Peyer's patch (tissue), 4 donors: ENCODE measurements around the gene DNAJB13. TPM values are rescaled to one million over a fixed set of nuclear protein-coding genes. Genes with fewer than 3 reads are reported as not detected.

Source experiments
- DNase-seq, 3 donors: peaks; one replicate each; pipeline ENCODE4 v3.0.0-alpha.2; 2017 to 2019
- H3K27ac ChIP-seq, 4 donors: fragments of 200-600 bp; sonication (generic); one replicate each; pipeline ENCODE4 v1.5.1; 2016 to 2019
- H3K27me3 ChIP-seq, 2 donors: fragments of 200-600 bp; sonication (generic); one replicate each; pipeline ENCODE4 v1.5.1; 2019
- H3K36me3 ChIP-seq, 3 donors: fragments of 200-600 bp; sonication (generic); one replicate each; pipeline ENCODE4 v1.5.1; 2016 to 2019
- H3K4me1 ChIP-seq, 4 donors: fragments of 200-600 bp; sonication (generic); one replicate each; pipeline ENCODE4 v1.5.1; 2016 to 2019
- H3K4me3 ChIP-seq, 4 donors: fragments of 200-600 bp; sonication (generic); 1 replicate in 3 of 4; 2 replicates in 1 of 4; pipeline ENCODE4 v1.5.1; 2016 to 2019; ENCODE audit warnings: mild to moderate bottlenecking in 1 of 4
- H3K9me3 ChIP-seq, 4 donors: fragments of 200-600 bp; sonication (generic); one replicate each; pipeline ENCODE4 v1.5.1; 2016 to 2019; ENCODE audit warnings: mild to moderate bottlenecking in 1 of 4
- CTCF ChIP-seq, 6 experiments: fragments of 450-650 bp in 4 of 6; fragments of 200-600 bp in 2 of 6; sonication (generic) in 1 of 6; IDR thresholded peaks; one replicate each; pipeline ENCODE4 v1.5.1; 2017 to 2019; ENCODE audit warnings: antibody characterized with exemption in 6 of 6, mild to moderate bottlenecking in 3 of 6, moderate library complexity in 1 of 6
- POLR2A ChIP-seq, 2 donors: fragments of 450-650 bp; IDR thresholded peaks; one replicate each; pipeline ENCODE4 v1.5.1; 2017; ENCODE audit warnings: antibody characterized with exemption in 2 of 2, mild to moderate bottlenecking in 2 of 2, moderate library complexity in 2 of 2
- total RNA-seq, 4 donors: library from RNA; depleted of rRNA; stranded (reverse); fragments of >200 nt; gene quantifications; one replicate each; pipeline ENCODE4 v1.1.0, GENCODE V29; 2016

Gene DNAJB13
- total RNA-seq, 4 donors from 2014 or later: 0.54 to 4.4 TPM; not detected in 2

GRCh38 chr11:74004759-74005615, 54.2 kb downstream of the DNAJB13 start:
- Histone ChIP-seq H3K4me3 (no peak overlapping the region), H3K4me1 (peaks cover 0 to 3% (median 0%) of the 10 kb centered on the region in 4 donors), H3K9me3 (no peaks in the 10 kb centered on the region), H3K27me3 (no peaks in the 10 kb centered on the region), H3K27ac (peak overlapping the region in 1 of 4 donors; percentile 27), H3K36me3 (peaks cover 0 to 7% (median 0%) of the 10 kb centered on the region in 3 donors)
- peak in 2 of 3 donors; percentile 68 to 93 for DNase-seq
- TF ChIP-seq POLR2A (IDR thresholded peaks at IDR 0.05): no peak
- TF ChIP-seq CTCF (IDR thresholded peaks at IDR 0.05): no peak

GRCh38 chr11:74005721-74006517, 55.1 kb downstream of the DNAJB13 start:
- Histone ChIP-seq H3K36me3 (peaks cover 0 to 7% (median 0%) of the 10 kb centered on the region in 3 donors), H3K27me3 (no peaks in the 10 kb centered on the region), H3K27ac (peak overlapping the region in 1 of 4 donors; percentile 27), H3K4me1 (peaks cover 0 to 9% (median 7%) of the 10 kb centered on the region in 4 donors), H3K9me3 (no peaks in the 10 kb centered on the region), H3K4me3 (no peak overlapping the region)
- TF ChIP-seq POLR2A (IDR thresholded peaks at IDR 0.05) (no peak), CTCF (IDR thresholded peaks at IDR 0.05) (no peak)
- peak in 1 of 3 donors; percentile 38 for DNase-seq

GRCh38 chr11:74006743-74007304, 56.0 kb downstream of the DNAJB13 start:
- H3K4me1 ChIP-seq: peaks cover 0 to 16% (median 10%) of the 10 kb centered on the region in 4 donors
- no peaks in the 10 kb centered on the region for H3K9me3 ChIP-seq
- no peak overlapping the region for H3K4me3 ChIP-seq
- no peaks in the 10 kb centered on the region for H3K27me3 ChIP-seq
- peaks cover 0 to 7% (median 0%) of the 10 kb centered on the region in 3 donors for H3K36me3 ChIP-seq
- no peak overlapping the region for H3K27ac ChIP-seq
- peak in 1 of 3 donors; percentile 40 for DNase-seq
- TF ChIP-seq POLR2A (IDR thresholded peaks at IDR 0.05) (no peak), CTCF (IDR thresholded peaks at IDR 0.05) (no peak)

GRCh38 chr11:74007691-74008372, 57.0 kb downstream of the DNAJB13 start:
- Histone ChIP-seq H3K4me3 (no peak overlapping the region), H3K27me3 (no peaks in the 10 kb centered on the region), H3K36me3 (peaks cover 0 to 4% (median 0%) of the 10 kb centered on the region in 3 donors), H3K4me1 (peaks cover 0 to 16% (median 10%) of the 10 kb centered on the region in 4 donors), H3K9me3 (no peaks in the 10 kb centered on the region), H3K27ac (no peak overlapping the region)
- TF ChIP-seq CTCF (IDR thresholded peaks at IDR 0.05) (no peak), POLR2A (IDR thresholded peaks at IDR 0.05) (no peak)
- peak in 1 of 3 donors; percentile 37 for DNase-seq
